ENCODE results near the gene OR51A7. TPM values are rescaled to one million over a fixed set of nuclear protein-coding genes. Genes with fewer than 3 reads are reported as not detected.
"Not testable (repeated sequence)": the region's sequence is repeated elsewhere in the genome, so short reads cannot be mapped to it uniquely, and the experiment has no call there.

Gene OR51A7
- total RNA-seq, result not detected
- long read RNA-seq, result 0 reads

GRCh38 chr11:4903484-4903883 lies at the start of gene OR51A7:
OR51A7 (plus strand) TSS chr11:4903783; CDS start chr11:4907370, 3,587 bp downstream.
- no peak for ATAC-seq
- DNase-seq, result no peak
- intact Hi-C loops (cut with DNase I, micrococcal nuclease), result no loop called here

GRCh38 chr11:4854286-4854685 lies 49.3 kb upstream of the OR51A7 start:
- DNase-seq; ATAC-seq; intact Hi-C loops (cut with DNase I, micrococcal nuclease): not testable (repeated sequence)

GRCh38 chr11:4862447-4863236 lies 40.9 kb upstream of the OR51A7 start:
- ATAC-seq, result no peak
- intact Hi-C loops (cut with DNase I, micrococcal nuclease), result no loop called here
- DNase-seq, result no peak

GRCh38 chr11:4863876-4864275 lies 39.7 kb upstream of the OR51A7 start:
- no peak for DNase-seq
- ATAC-seq, result no peak
- intact Hi-C loops (cut with DNase I, micrococcal nuclease), result no loop called here

- intact Hi-C loops (cut with DNase I, micrococcal nuclease), result no loop called here
- DNase-seq (no peak), ATAC-seq (no peak)
These were observed 37.7 kb upstream of the OR51A7 start for GRCh38 chr11:4865855-4866254.

- no peak for ATAC-seq
- intact Hi-C loops (cut with DNase I, micrococcal nuclease), result no loop called here
- DNase-seq, result no peak
These were observed 22.4 kb upstream of the OR51A7 start for GRCh38 chr11:4881188-4881587.

- intact Hi-C loops (cut with DNase I, micrococcal nuclease), result no loop called here
- DNase-seq, result no peak
- ATAC-seq, result no peak
These were observed 21.6 kb upstream of the OR51A7 start, which contains the start of gene OR51T1 for GRCh38 chr11:4881860-4882500. OR51T1 (plus strand) TSS chr11:4881900; CDS start chr11:4881900, 0 bp downstream.

- intact Hi-C loops (cut with DNase I, micrococcal nuclease), result no loop called here
- ATAC-seq (no peak), DNase-seq (no peak)
These were observed 21.0 kb upstream of the OR51A7 start for GRCh38 chr11:4882543-4882942.

- no peak for DNase-seq
- ATAC-seq, result no peak
- intact Hi-C loops (cut with DNase I, micrococcal nuclease), result no loop called here
These were observed 19.2 kb upstream of the OR51A7 start for GRCh38 chr11:4884361-4884760.

GRCh38 chr11:4886186-4886585 lies 17.4 kb upstream of the OR51A7 start:
- ATAC-seq (peak; percentile 92), DNase-seq (no peak)
- intact Hi-C loops (cut with DNase I, micrococcal nuclease), result no loop called here

GRCh38 chr11:4887591-4887990 lies 16.0 kb upstream of the OR51A7 start:
- intact Hi-C loops (cut with DNase I, micrococcal nuclease), result no loop called here
- DNase-seq (no peak), ATAC-seq (no peak)

GRCh38 chr11:4890279-4890678 lies 13.3 kb upstream of the OR51A7 start:
- DNase-seq (no peak), ATAC-seq (no peak)
- intact Hi-C loops (cut with DNase I, micrococcal nuclease), result no loop called here

GRCh38 chr11:4891996-4892640 lies 11.5 kb upstream of the OR51A7 start:
- intact Hi-C loops (cut with DNase I, micrococcal nuclease), result no loop called here
- DNase-seq, result no peak
- peak; percentile 21 for ATAC-seq

GRCh38 chr11:4916581-4916980 lies 13.0 kb downstream of the OR51A7 start:
- DNase-seq (no peak), ATAC-seq (no peak)
- intact Hi-C loops (cut with DNase I, micrococcal nuclease), result no loop called here

- ATAC-seq (no peak), DNase-seq (no peak)
- intact Hi-C loops (cut with DNase I, micrococcal nuclease), result no loop called here
These were observed 15.7 kb downstream of the OR51A7 start, which contains the start of gene OR51G2 for GRCh38 chr11:4919250-4919649. OR51G2 (minus strand) TSS chr11:4919350; CDS start chr11:4915663, 3,687 bp downstream.

GRCh38 chr11:4921796-4922195 lies 18.2 kb downstream of the OR51A7 start:
- ATAC-seq (no peak), DNase-seq (no peak)
- intact Hi-C loops (cut with DNase I, micrococcal nuclease), result no loop called here

- ATAC-seq (no peak), DNase-seq (no peak)
- intact Hi-C loops (cut with DNase I, micrococcal nuclease), result no loop called here
These were observed 18.7 kb downstream of the OR51A7 start for GRCh38 chr11:4922304-4922703.

GRCh38 chr11:4924239-4924638 lies 20.7 kb downstream of the OR51A7 start, which contains the start of gene OR51G1:
OR51G1 (minus strand) TSS chr11:4924339; CDS start chr11:4924339, 0 bp downstream.
- intact Hi-C loops (cut with DNase I, micrococcal nuclease), result no loop called here
- ATAC-seq (no peak), DNase-seq (no peak)

- DNase-seq (no peak), ATAC-seq (no peak)
- intact Hi-C loops (cut with DNase I, micrococcal nuclease), result no loop called here
These were observed 23.0 kb downstream of the OR51A7 start for GRCh38 chr11:4926608-4927007.

- DNase-seq (no peak), ATAC-seq (no peak)
- intact Hi-C loops (cut with DNase I, micrococcal nuclease), result no loop called here
These were observed 29.2 kb downstream of the OR51A7 start for GRCh38 chr11:4932751-4933150.

Data from left colon (tissue), 2 donors.